GM12878 (cell line): ENCODE measurements around the gene RGSL1.

Experiments
- ATF7 ChIP-seq: fragments of 450-650 bp; IDR thresholded peaks from 2 replicates; pipeline ENCODE4 v1.6.1; 2016; ENCODE audit warnings: low read depth, mild to moderate bottlenecking
- BRCA1 ChIP-seq: IDR thresholded peaks from 2 replicates; pipeline ENCODE4 v1.6.1; 2011; ENCODE audit warnings: low read depth, low read length, improper control_type of control experiment
- KDM1A ChIP-seq: fragments of 200-600 bp; sonication (generic); IDR thresholded peaks from 2 replicates; pipeline ENCODE4 v1.6.1; 2016; ENCODE audit warnings: borderline replicate concordance
- POLR2A ChIP-seq: IDR thresholded peaks from 2 replicates; pipeline ENCODE4 v1.6.1; 2011; ENCODE audit warnings: low read depth, mild to moderate bottlenecking, low read length
- POLR2AphosphoS5 ChIP-seq: IDR thresholded peaks from 2 replicates; pipeline ENCODE4 v1.6.1; 2011; ENCODE audit warnings: mild to moderate bottlenecking, low read length, inconsistent platforms
- SIX5 ChIP-seq: IDR thresholded peaks from 2 replicates; pipeline ENCODE4 v1.6.1; 2011; ENCODE audit warnings: mild to moderate bottlenecking, low read depth, low read length, moderate library complexity; ENCODE audit not compliant: severe bottlenecking
- SP1 ChIP-seq: IDR thresholded peaks from one replicate; pipeline ENCODE4 v1.6.1; 2011; ENCODE audit warnings: low read depth, low read length
- TF ChIP-seq, protein P1 (sequence below), 3 experiments: IDR thresholded peaks in 2 of 3; conservative IDR thresholded peaks in 1 of 3; 2 replicates each; pipeline ENCODE4 v1.5.1; 2011; ENCODE audit warnings: low read depth in 3 of 3, low read length in 3 of 3, mild to moderate bottlenecking in 3 of 3, control low read depth in 2 of 3, moderate library complexity in 2 of 3, inconsistent platforms in 1 of 3, mixed read lengths in 1 of 3; ENCODE audit not compliant: control insufficient read depth in 2 of 3, insufficient read depth in 1 of 3; ENCODE audit errors: extremely low read depth in 1 of 3
- TF ChIP-seq, protein P2 (sequence below): fragments of 450-650 bp; formaldehyde crosslinking; IDR thresholded peaks from 2 replicates; pipeline ENCODE4 v1.5.0; 2022; ENCODE audit warnings: mild to moderate bottlenecking, missing genetic modification characterization
- TF ChIP-seq, protein P3 (sequence below): IDR thresholded peaks from 2 replicates; pipeline ENCODE4 v1.6.1; 2012; ENCODE audit warnings: low read depth, low read length, improper control_type of control experiment

DNA sequence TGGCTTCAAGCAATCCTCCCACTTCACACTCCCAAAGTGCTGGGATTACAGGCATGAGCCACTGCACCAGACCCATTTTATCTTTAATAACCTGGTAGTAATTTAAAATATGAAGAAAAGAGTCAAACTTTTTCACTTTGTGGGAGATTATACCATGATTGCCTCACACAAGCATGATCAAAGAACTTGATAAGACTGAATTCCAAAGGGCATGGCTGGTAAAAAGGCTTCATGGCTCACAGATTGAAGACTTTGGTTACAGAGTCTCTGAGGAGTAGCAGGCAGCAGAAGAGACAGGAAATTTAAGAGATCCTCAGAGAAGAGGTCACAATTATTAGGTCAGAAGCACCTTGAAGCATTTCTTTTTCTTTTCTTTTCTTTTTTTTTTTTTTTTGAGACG lies 16.4 kb upstream of the RGSL1 start:
- TF ChIP-seq ATF7 (no peak), POLR2AphosphoS5 (no peak), SIX5 (no peak), KDM1A (no peak), SP1 (no peak), BRCA1 (no peak), POLR2A (no peak)
- TF ChIP-seq, protein P1, sequence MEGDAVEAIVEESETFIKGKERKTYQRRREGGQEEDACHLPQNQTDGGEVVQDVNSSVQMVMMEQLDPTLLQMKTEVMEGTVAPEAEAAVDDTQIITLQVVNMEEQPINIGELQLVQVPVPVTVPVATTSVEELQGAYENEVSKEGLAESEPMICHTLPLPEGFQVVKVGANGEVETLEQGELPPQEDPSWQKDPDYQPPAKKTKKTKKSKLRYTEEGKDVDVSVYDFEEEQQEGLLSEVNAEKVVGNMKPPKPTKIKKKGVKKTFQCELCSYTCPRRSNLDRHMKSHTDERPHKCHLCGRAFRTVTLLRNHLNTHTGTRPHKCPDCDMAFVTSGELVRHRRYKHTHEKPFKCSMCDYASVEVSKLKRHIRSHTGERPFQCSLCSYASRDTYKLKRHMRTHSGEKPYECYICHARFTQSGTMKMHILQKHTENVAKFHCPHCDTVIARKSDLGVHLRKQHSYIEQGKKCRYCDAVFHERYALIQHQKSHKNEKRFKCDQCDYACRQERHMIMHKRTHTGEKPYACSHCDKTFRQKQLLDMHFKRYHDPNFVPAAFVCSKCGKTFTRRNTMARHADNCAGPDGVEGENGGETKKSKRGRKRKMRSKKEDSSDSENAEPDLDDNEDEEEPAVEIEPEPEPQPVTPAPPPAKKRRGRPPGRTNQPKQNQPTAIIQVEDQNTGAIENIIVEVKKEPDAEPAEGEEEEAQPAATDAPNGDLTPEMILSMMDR (IDR thresholded peaks at IDR 0.05 in 2 of 3, conservative IDR thresholded peaks at IDR 0.05 in 1 of 3; ENCODE audit: control insufficient read depth in 2 of 3, extremely low read depth in 1 of 3, insufficient read depth in 1 of 3, low read depth in 3 of 3, low read length in 3 of 3) = no peak
- TF ChIP-seq, protein P2, sequence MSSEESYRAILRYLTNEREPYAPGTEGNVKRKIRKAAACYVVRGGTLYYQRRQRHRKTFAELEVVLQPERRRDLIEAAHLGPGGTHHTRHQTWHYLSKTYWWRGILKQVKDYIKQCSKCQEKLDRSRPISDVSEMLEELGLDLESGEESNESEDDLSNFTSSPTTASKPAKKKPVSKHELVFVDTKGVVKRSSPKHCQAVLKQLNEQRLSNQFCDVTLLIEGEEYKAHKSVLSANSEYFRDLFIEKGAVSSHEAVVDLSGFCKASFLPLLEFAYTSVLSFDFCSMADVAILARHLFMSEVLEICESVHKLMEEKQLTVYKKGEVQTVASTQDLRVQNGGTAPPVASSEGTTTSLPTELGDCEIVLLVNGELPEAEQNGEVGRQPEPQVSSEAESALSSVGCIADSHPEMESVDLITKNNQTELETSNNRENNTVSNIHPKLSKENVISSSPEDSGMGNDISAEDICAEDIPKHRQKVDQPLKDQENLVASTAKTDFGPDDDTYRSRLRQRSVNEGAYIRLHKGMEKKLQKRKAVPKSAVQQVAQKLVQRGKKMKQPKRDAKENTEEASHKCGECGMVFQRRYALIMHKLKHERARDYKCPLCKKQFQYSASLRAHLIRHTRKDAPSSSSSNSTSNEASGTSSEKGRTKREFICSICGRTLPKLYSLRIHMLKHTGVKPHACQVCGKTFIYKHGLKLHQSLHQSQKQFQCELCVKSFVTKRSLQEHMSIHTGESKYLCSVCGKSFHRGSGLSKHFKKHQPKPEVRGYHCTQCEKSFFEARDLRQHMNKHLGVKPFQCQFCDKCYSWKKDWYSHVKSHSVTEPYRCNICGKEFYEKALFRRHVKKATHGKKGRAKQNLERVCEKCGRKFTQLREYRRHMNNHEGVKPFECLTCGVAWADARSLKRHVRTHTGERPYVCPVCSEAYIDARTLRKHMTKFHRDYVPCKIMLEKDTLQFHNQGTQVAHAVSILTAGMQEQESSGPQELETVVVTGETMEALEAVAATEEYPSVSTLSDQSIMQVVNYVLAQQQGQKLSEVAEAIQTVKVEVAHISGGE = no peak
- TF ChIP-seq, protein P3, sequence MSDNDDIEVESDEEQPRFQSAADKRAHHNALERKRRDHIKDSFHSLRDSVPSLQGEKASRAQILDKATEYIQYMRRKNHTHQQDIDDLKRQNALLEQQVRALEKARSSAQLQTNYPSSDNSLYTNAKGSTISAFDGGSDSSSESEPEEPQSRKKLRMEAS = no peak
